GM12878 (cell line): Measurements from ENCODE around the gene TMEM127. TPM values are rescaled to one million over a fixed set of nuclear protein-coding genes. Genes with fewer than 3 reads are reported as not detected.

Source experiments
- ATAC-seq: fragments of 200-7000 bp; cut with Tn5 transposase; 3 replicates; pipeline ENCODE4 v1.9.1; 2020; ENCODE audit warnings: mild to moderate bottlenecking, moderate library complexity
- BruUV-seq: library from RNA; stranded (reverse); fragments of 400-500 nt; replicated peaks from 2 replicates; lab custom pipeline; 2021; lab: Mats Ljungman, UMichigan
- CTCF ChIA-PET: fragments of 300-600 bp; sonication (Branson Sonifier 250); formaldehyde crosslinking; extraction: SDS; loops from one replicate; lab custom pipeline; 2021; ENCODE audit warnings: inconsistent platforms; lab: Yijun Ruan, JAX
- POLR2A ChIA-PET: fragments of 350-600 bp; formaldehyde crosslinking; extraction: SDS; loops from one replicate; lab custom pipeline; 2021; ENCODE audit warnings: inconsistent platforms; lab: Charles Lee
- RAD21 ChIA-PET: fragments of 300-600 bp; sonication (Branson Sonifier 250); formaldehyde crosslinking; loops from one replicate; lab custom pipeline; 2023; ENCODE audit warnings: antibody characterized with exemption; ENCODE audit not compliant: unreplicated experiment; lab: Charles Lee
- SMC1A ChIA-PET: fragments of 300-600 bp; sonication (Branson Sonifier 250); formaldehyde crosslinking; loops from one replicate; lab custom pipeline; 2023; ENCODE audit not compliant: unreplicated experiment, uncharacterized antibody; lab: Charles Lee
- DNase-seq: peaks from one replicate; pipeline ENCODE4 v3.0.0-alpha.2; 2011; ENCODE audit warnings: low read depth, low spot score
- FAIRE-seq: peaks from 3 replicates; lab custom pipeline; 2011; peaks lifted over from hg19 to GRCh38; lab: Jason Lieb, UNC
- H2AFZ ChIP-seq: 2 replicates; pipeline ENCODE4 v1.6.0; 2011; ENCODE audit warnings: low read depth, low read length, control low read depth; ENCODE audit not compliant: control insufficient read depth
- H3K27ac ChIP-seq: 2 replicates; pipeline ENCODE4 v1.5.1; 2011; ENCODE audit warnings: control low read depth; ENCODE audit not compliant: control insufficient read depth, insufficient read depth
- H3K27me3 ChIP-seq, 2 experiments: replicated peaks in 1 of 2; 2 replicates each; pipeline versions ENCODE4 v1.6.0 to v1.6.1; 2011; ENCODE audit warnings: low read length in 1 of 2; ENCODE audit not compliant: control insufficient read depth in 2 of 2, insufficient read depth in 2 of 2
- H3K36me3 ChIP-seq, 2 experiments: 2 replicates each; pipeline ENCODE4 v1.5.1; 2011; ENCODE audit warnings: low read length in 1 of 2; ENCODE audit not compliant: control insufficient read depth in 2 of 2, insufficient read depth in 2 of 2
- H3K4me1 ChIP-seq: 2 replicates; pipeline ENCODE4 v1.6.1; 2011; ENCODE audit warnings: mild to moderate bottlenecking, low read length, moderate library complexity, mixed read lengths; ENCODE audit not compliant: control insufficient read depth, insufficient read depth
- H3K4me2 ChIP-seq: 2 replicates; pipeline ENCODE4 v1.6.0; 2011; ENCODE audit warnings: control low read depth; ENCODE audit not compliant: control insufficient read depth, insufficient read depth
- H3K4me3 ChIP-seq: fragments of 200-600 bp; sonication (generic); 2 replicates; pipeline ENCODE4 v1.5.1; 2016
- H3K79me2 ChIP-seq: 2 replicates; pipeline ENCODE4 v1.6.0; 2011; ENCODE audit warnings: low read length; ENCODE audit not compliant: control insufficient read depth, insufficient read depth
- H3K9ac ChIP-seq: 2 replicates; pipeline ENCODE4 v1.8.0; 2011; ENCODE audit warnings: low read length, control low read depth, mixed read lengths; ENCODE audit not compliant: control insufficient read depth, insufficient read depth
- H3K9me3 ChIP-seq: replicated peaks from 3 replicates; pipeline ENCODE4 v1.5.1; 2011; ENCODE audit warnings: mild to moderate bottlenecking, low read length; ENCODE audit not compliant: control insufficient read depth, insufficient read depth
- H4K20me1 ChIP-seq: 2 replicates; pipeline ENCODE4 v1.6.0; 2011; ENCODE audit not compliant: control insufficient read depth, insufficient read depth
- BCL3 ChIP-seq: IDR thresholded peaks from 2 replicates; pipeline ENCODE4 v1.6.1; 2011; ENCODE audit warnings: borderline replicate concordance, low read depth, mild to moderate bottlenecking, moderate library complexity, low read length; ENCODE audit not compliant: insufficient read depth, poor library complexity, severe bottlenecking
- BHLHE40 ChIP-seq, 2 experiments: fragments of 450-650 bp in 1 of 2; IDR thresholded peaks; 2 replicates each; pipeline ENCODE4 v1.6.1; 2011 to 2017; ENCODE audit warnings: low read depth in 2 of 2, borderline replicate concordance in 1 of 2, improper control_type of control experiment in 1 of 2, low read length in 1 of 2, mild to moderate bottlenecking in 1 of 2
- BRCA1 ChIP-seq: IDR thresholded peaks from 2 replicates; pipeline ENCODE4 v1.6.1; 2011; ENCODE audit warnings: low read depth, low read length, improper control_type of control experiment
- CUX1 ChIP-seq: IDR thresholded peaks from 2 replicates; pipeline ENCODE4 v1.6.1; 2012; ENCODE audit warnings: improper control_type of control experiment, low read depth, low read length; ENCODE audit not compliant: insufficient replicate concordance
- HDGF ChIP-seq: fragments of 450-650 bp; IDR thresholded peaks from 2 replicates; pipeline ENCODE4 v1.6.1; 2016; ENCODE audit warnings: antibody characterized with exemption
- MXI1 ChIP-seq: fragments of 150-350 bp; IDR thresholded peaks from 2 replicates; pipeline ENCODE4 v1.6.1; 2011; ENCODE audit warnings: low read depth, mild to moderate bottlenecking, inconsistent platforms, low read length, improper control_type of control experiment
- RELB ChIP-seq: fragments of 450-650 bp; IDR thresholded peaks from 2 replicates; pipeline ENCODE4 v1.6.1; 2017; ENCODE audit warnings: low read depth, mild to moderate bottlenecking, moderate library complexity
- SMC3 ChIP-seq: IDR thresholded peaks from 2 replicates; pipeline ENCODE4 v1.6.1; 2011; ENCODE audit warnings: low read length, improper control_type of control experiment, borderline replicate concordance
- WGBS: methylation state at CpG from one replicate; pipeline ENCODE4 v1.1.6; 2016; ENCODE audit warnings: low lambda C conversion rate; ENCODE audit not compliant: insufficient replicate concordance, insufficient coverage; ENCODE audit errors: missing lambda C conversion rate; 5-methylcytosine and 5-hydroxymethylcytosine counted together
- in situ Hi-C: fragments of 300-500 bp; cut with MboI; formaldehyde crosslinking; loops from 9 replicates; pipeline ENCODE4 v1.14.3; 2018; ENCODE audit warnings: mixed read lengths
- intact Hi-C: fragments of 100-400 bp; cut with micrococcal nuclease; formaldehyde crosslinking; loops from one replicate; pipeline ENCODE4 v1.14.2; 2022; ENCODE audit not compliant: unreplicated experiment
- polyA plus RNA-seq, 11 experiments: library from polyadenylated mRNA; depleted of rRNA in 4 of 11; unstranded in 6 of 11; stranded (reverse) in 5 of 11; fragments of >200 nt; fragmentation: Nextera tagmentation in 4 of 11; fragmentation: Illumina TruSeq in 1 of 11; extraction: Ambion mirVana in 4 of 11; extraction: Trizol in 1 of 11; gene quantifications; 1 replicate in 1 of 11; 2 replicates in 10 of 11; pipeline versions ENCODE4 v1.2.1 to v1.2.3, GENCODE V29; 2011 to 2016; ENCODE audit warnings: inconsistent platforms in 2 of 11, missing spikeins in 2 of 11, low read depth in 1 of 11
- total RNA-seq, 4 experiments: library from RNA; depleted of rRNA in 3 of 4; stranded (reverse); fragments of >200 nt in 3 of 4; fragmentation: Illumina TruSeq in 1 of 4; extraction: Trizol in 1 of 4; gene quantifications; 2 replicates each; pipeline versions ENCODE4 v1.2.1 to v1.2.3, GENCODE V29; 2013 to 2021

The TMEM127 gene
- total and polyA plus RNA-seq, 10 of the 15 experiments (the other 5 are each of a cell fraction or from before 2014, with no cell fraction given) = 2.6 to 27.2 (median 17.7) TPM

- H2AFZ ChIP-seq = no peak overlapping the region
- peak overlapping the region; percentile 35; the same call in 1 of the 2 replicates for H3K27ac ChIP-seq
- H3K27me3 ChIP-seq = no peaks in the 10 kb centered on the region
- DNase-seq (no peak), FAIRE-seq (peak; percentile 54), ATAC-seq (peak; percentile 33)
- H3K9ac ChIP-seq = peak overlapping the region; percentile 3; the same call in 1 of the 2 replicates
- peaks cover 0 to 3% of the 10 kb centered on the region in 2 experiments; a peak in 2 of 4 replicates for H3K36me3 ChIP-seq
- WGBS = 5% methylated on average over 9 of the region's 9 CpGs
- peak overlapping the region; percentile 74 for H3K4me3 ChIP-seq
- POLR2A ChIA-PET = interaction anchor here (0.6 to 1.9 kb wide), 14 partner anchors 21 to 133 kb away, joined by 3 to 8 read pairs (median 4); no protein-coding TSS in a partner anchor
- peaks cover 13% of the 10 kb centered on the region for H4K20me1 ChIP-seq
- peaks cover 98% of the 10 kb centered on the region for H3K79me2 ChIP-seq
- H3K4me1 ChIP-seq = peaks cover 20% of the 10 kb centered on the region
- peak overlapping the region; percentile 48 for H3K4me2 ChIP-seq
- RAD21 ChIA-PET = interaction anchor here (0.7 to 9.0 kb wide), 12 partner anchors 22 to 142 kb away, joined by 3 to 93 read pairs (median 5); partner anchors contain the start of gene ASTL
- BruUV-seq = no TSS peak
- SMC1A ChIA-PET = interaction anchor here (1.0 to 8.0 kb wide), 14 partner anchors 8 to 211 kb away, joined by 3 to 116 read pairs (median 5); no protein-coding TSS in a partner anchor
- H3K9me3 ChIP-seq = no peaks in the 10 kb centered on the region
- CTCF ChIA-PET = interaction anchor here (1.1 to 10.2 kb wide), 9 partner anchors 23 to 211 kb away, joined by 3 to 90 read pairs (median 9); partner anchors contain the start of gene ASTL
- intact Hi-C loops = no loop called here
- in situ Hi-C loops = no loop called here
- TF ChIP-seq BCL3 (no peak), BHLHE40 (IDR thresholded peaks at IDR 0.05; ENCODE audit: borderline replicate concordance in 1 of 2, low read depth in 2 of 2, low read length in 1 of 2) (no peak), CUX1 (no peak), RELB (0 out of 2 replicates have a peak, but pooled peaks have one; percentile 31), MXI1 (peak; percentile 63), HDGF (0 out of 2 replicates have a peak, but pooled peaks have one; percentile 30), BRCA1 (no peak), SMC3 (0 out of 2 replicates have a peak, but pooled peaks have one; percentile 17)
Observed at GRCh38 chr2:96203130-96204028, 62.4 kb downstream of the TMEM127 start.
